Testis (tissue), 2 donors: Measurements from ENCODE around the gene HNMT.

Experiments used
- POLR2A ChIP-seq: fragments of 450-650 bp; IDR thresholded peaks from one replicate; pipeline ENCODE4 v1.6.1; 2017; ENCODE audit warnings: antibody characterized with exemption, mild to moderate bottlenecking, moderate library complexity
- TF ChIP-seq, protein P1 (sequence below), 3 experiments: fragments of 450-650 bp in 2 of 3; fragments of 200-600 bp in 1 of 3; sonication (generic) in 1 of 3; IDR thresholded peaks; one replicate each; pipeline ENCODE4 v1.5.1; 2016 to 2019; ENCODE audit warnings: antibody characterized with exemption in 3 of 3, mild to moderate bottlenecking in 2 of 3, moderate library complexity in 1 of 3

DNA sequence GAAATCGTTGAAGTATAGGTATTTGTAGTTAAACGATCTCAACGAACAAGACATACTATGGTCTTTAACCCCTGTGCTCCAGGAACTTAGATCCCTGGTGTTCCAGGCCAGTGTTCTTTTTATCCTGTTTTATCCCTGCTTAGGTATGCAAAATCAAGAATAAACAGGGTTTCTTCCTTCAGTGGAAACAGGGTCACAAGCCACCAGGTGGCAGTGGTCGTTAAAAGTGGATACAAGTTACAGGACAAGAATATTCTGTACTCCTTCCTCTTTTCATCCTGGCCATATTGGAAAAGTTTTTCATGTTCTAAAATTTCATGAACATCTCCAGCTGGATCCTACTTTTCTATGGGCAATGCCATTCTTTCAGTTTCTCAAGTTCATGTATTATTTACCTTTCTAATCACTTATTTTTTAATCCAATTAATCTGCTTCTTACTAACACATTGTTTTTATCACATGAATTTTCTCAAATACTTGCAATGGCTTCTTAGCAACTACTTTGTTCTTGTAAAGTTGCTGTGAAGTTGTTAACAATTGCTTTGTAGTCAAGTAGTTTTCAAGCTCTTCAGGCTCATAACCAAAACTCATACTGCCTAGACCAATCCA lies 16.4 kb upstream of the HNMT start:
- TF ChIP-seq, protein P1, sequence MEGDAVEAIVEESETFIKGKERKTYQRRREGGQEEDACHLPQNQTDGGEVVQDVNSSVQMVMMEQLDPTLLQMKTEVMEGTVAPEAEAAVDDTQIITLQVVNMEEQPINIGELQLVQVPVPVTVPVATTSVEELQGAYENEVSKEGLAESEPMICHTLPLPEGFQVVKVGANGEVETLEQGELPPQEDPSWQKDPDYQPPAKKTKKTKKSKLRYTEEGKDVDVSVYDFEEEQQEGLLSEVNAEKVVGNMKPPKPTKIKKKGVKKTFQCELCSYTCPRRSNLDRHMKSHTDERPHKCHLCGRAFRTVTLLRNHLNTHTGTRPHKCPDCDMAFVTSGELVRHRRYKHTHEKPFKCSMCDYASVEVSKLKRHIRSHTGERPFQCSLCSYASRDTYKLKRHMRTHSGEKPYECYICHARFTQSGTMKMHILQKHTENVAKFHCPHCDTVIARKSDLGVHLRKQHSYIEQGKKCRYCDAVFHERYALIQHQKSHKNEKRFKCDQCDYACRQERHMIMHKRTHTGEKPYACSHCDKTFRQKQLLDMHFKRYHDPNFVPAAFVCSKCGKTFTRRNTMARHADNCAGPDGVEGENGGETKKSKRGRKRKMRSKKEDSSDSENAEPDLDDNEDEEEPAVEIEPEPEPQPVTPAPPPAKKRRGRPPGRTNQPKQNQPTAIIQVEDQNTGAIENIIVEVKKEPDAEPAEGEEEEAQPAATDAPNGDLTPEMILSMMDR (IDR thresholded peaks at IDR 0.05), result peak; percentile 54 to 74 (median 59)
- TF ChIP-seq POLR2A, result no peak
